ENCODE data around the gene IGSF8. TPM values are rescaled to one million over a fixed set of nuclear protein-coding genes. Genes with fewer than 3 reads are reported as not detected.

IGSF8 gene
- total RNA-seq, 1 experiment from 2014 or later = 35.6 TPM

DNA sequence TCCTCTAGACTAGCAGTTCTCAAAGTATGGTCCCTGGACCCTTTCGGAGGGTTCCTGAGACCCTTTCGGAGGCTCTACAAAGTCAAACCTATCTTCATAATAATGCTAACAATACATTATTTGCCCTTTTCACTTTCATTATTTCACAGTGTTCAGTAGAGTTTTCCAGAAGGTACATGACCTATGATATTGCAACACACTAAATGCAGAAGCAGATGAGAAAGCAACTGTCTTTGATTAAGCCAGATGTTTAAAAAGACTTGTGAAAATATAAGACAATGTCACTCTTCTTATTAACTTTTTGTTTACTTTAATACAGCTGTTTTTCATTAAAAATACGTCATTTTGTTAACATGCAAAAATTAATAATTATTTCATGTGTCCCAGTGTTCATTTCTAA, 34.3 kb downstream of the IGSF8 start:
- no peak overlapping the region for H3K27ac ChIP-seq (ENCODE audit: low read depth, low read length)
- H3K27me3 ChIP-seq (ENCODE audit: insufficient read depth, low read length) = no peaks in the 10 kb centered on the region
- no peaks in the 10 kb centered on the region for H3K79me2 ChIP-seq (ENCODE audit: insufficient read depth, low read length)
- no peaks in the 10 kb centered on the region for H3K9me3 ChIP-seq (ENCODE audit: control insufficient read depth in 1 of 2, insufficient read depth in 1 of 2, low read depth in 1 of 2, low read length in 2 of 2)
- peaks cover 0 to 8% of the 10 kb centered on the region in 2 experiments; a peak in 2 of 4 replicates for H3K4me1 ChIP-seq (ENCODE audit: control insufficient read depth in 1 of 2, insufficient read depth in 2 of 2, low read length in 2 of 2)
- H3K4me2 ChIP-seq (ENCODE audit: low read length) = no peak overlapping the region
- H2AFZ ChIP-seq (ENCODE audit: low read depth, low read length, poor library complexity, severe bottlenecking) = no peak overlapping the region
- no TSS peak for BruUV-seq (replicated peaks)
- ATAC-seq (no peak), DNase-seq (ENCODE audit: low read depth, low spot score) (no peak)
- no peaks in the 10 kb centered on the region for H3K9me2 ChIP-seq (ENCODE audit: insufficient read depth)
- intact Hi-C loops (cut with micrococcal nuclease) = no loop called here
- ChIA-PET POLR2A (no interaction called here), CTCF (interaction anchor here (1.0 to 1.9 kb wide), 2 partner anchors 14 to 18 kb away, joined by 4 to 10 read pairs; no protein-coding TSS in a partner anchor), RAD21 (ENCODE audit: low non-redundant PET in 1 of 2, low total read pairs in 2 of 2, uncharacterized antibody in 2 of 2, unreplicated experiment in 2 of 2) (no interaction called here)
- TF ChIP-seq ELF1 (IDR thresholded peaks at IDR 0.05; ENCODE audit: borderline replicate concordance, low read depth) (no peak), TCF7L2 (IDR thresholded peaks at IDR 0.05; ENCODE audit: borderline replicate concordance, extremely low read depth, insufficient read depth, insufficient read length) (no peak), CBX3 (IDR thresholded peaks at IDR 0.05; ENCODE audit: low read depth) (no peak), JUND (IDR thresholded peaks at IDR 0.05) (no peak), POLR2A (IDR thresholded peaks at IDR 0.05; ENCODE audit: borderline replicate concordance, extremely low read depth, insufficient read depth, insufficient read length) (no peak), FOSL1 (IDR thresholded peaks at IDR 0.05; ENCODE audit: low read depth) (no peak), SRF (IDR thresholded peaks at IDR 0.05; ENCODE audit: low read depth) (no peak), EGR1 (IDR thresholded peaks at IDR 0.05; ENCODE audit: low read depth) (no peak), CEBPB (IDR thresholded peaks at IDR 0.05; ENCODE audit: low read depth) (no peak), EZH2phosphoT487 (IDR thresholded peaks at IDR 0.05; ENCODE audit: borderline replicate concordance) (no peak), EZH2 (IDR thresholded peaks at IDR 0.05) (no peak), POLR2AphosphoS5 (IDR thresholded peaks at IDR 0.05; ENCODE audit: low read depth, low read length) (no peak), RAD21 (IDR thresholded peaks at IDR 0.05; ENCODE audit: low read depth) (no peak), ZFX (IDR thresholded peaks at IDR 0.05) (no peak)
- TF ChIP-seq, protein P1, sequence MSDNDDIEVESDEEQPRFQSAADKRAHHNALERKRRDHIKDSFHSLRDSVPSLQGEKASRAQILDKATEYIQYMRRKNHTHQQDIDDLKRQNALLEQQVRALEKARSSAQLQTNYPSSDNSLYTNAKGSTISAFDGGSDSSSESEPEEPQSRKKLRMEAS (IDR thresholded peaks at IDR 0.05) = no peak
- TF ChIP-seq, protein P2, sequence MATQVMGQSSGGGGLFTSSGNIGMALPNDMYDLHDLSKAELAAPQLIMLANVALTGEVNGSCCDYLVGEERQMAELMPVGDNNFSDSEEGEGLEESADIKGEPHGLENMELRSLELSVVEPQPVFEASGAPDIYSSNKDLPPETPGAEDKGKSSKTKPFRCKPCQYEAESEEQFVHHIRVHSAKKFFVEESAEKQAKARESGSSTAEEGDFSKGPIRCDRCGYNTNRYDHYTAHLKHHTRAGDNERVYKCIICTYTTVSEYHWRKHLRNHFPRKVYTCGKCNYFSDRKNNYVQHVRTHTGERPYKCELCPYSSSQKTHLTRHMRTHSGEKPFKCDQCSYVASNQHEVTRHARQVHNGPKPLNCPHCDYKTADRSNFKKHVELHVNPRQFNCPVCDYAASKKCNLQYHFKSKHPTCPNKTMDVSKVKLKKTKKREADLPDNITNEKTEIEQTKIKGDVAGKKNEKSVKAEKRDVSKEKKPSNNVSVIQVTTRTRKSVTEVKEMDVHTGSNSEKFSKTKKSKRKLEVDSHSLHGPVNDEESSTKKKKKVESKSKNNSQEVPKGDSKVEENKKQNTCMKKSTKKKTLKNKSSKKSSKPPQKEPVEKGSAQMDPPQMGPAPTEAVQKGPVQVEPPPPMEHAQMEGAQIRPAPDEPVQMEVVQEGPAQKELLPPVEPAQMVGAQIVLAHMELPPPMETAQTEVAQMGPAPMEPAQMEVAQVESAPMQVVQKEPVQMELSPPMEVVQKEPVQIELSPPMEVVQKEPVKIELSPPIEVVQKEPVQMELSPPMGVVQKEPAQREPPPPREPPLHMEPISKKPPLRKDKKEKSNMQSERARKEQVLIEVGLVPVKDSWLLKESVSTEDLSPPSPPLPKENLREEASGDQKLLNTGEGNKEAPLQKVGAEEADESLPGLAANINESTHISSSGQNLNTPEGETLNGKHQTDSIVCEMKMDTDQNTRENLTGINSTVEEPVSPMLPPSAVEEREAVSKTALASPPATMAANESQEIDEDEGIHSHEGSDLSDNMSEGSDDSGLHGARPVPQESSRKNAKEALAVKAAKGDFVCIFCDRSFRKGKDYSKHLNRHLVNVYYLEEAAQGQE (IDR thresholded peaks at IDR 0.05; ENCODE audit: low read depth) = no peak
- TF ChIP-seq, protein P3, sequence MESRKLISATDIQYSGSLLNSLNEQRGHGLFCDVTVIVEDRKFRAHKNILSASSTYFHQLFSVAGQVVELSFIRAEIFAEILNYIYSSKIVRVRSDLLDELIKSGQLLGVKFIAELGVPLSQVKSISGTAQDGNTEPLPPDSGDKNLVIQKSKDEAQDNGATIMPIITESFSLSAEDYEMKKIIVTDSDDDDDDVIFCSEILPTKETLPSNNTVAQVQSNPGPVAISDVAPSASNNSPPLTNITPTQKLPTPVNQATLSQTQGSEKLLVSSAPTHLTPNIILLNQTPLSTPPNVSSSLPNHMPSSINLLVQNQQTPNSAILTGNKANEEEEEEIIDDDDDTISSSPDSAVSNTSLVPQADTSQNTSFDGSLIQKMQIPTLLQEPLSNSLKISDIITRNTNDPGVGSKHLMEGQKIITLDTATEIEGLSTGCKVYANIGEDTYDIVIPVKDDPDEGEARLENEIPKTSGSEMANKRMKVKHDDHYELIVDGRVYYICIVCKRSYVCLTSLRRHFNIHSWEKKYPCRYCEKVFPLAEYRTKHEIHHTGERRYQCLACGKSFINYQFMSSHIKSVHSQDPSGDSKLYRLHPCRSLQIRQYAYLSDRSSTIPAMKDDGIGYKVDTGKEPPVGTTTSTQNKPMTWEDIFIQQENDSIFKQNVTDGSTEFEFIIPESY (IDR thresholded peaks at IDR 0.05; ENCODE audit: extremely low read depth, insufficient replicate concordance, low read length) = no peak
- H3K9ac ChIP-seq (ENCODE audit: low read length) = no peak overlapping the region
- no peaks in the 10 kb centered on the region for H4K20me1 ChIP-seq (ENCODE audit: insufficient read depth)
- H3K4me3 ChIP-seq (replicated peaks in 1 of 2; ENCODE audit: low read depth in 1 of 2, low read length in 2 of 2) = no peak overlapping the region
- no peaks in the 10 kb centered on the region for H3K36me3 ChIP-seq (ENCODE audit: control insufficient read depth in 1 of 2, insufficient read depth in 2 of 2, low read length in 2 of 2)
